Fibroblast of mammary gland (primary cell): ENCODE measurements around the gene ZDHHC14.

Experiments
- DNase-seq: peaks from one replicate; pipeline ENCODE4 v3.0.0-alpha.2; 2010; ENCODE audit warnings: low read depth
- H3K4me3 ChIP-seq: 2 replicates; pipeline ENCODE4 v1.5.1; 2011; ENCODE audit warnings: low read depth, mild to moderate bottlenecking, low read length, moderate library complexity; ENCODE audit not compliant: control insufficient read depth
- CTCF ChIP-seq: conservative IDR thresholded peaks from 2 replicates; pipeline ENCODE4 v1.5.1; 2011; ENCODE audit warnings: low read depth, low read length, inconsistent platforms; ENCODE audit not compliant: control insufficient read depth, insufficient read depth

ZDHHC14 gene

GRCh38 chr6:157500022-157500421 is 119.0 kb downstream of the ZDHHC14 start:
- no peak overlapping the region for H3K4me3 ChIP-seq
- no peak for TF ChIP-seq CTCF
- DNase-seq: no peak

GRCh38 chr6:157503018-157503747 is 122.2 kb downstream of the ZDHHC14 start:
- no peak for TF ChIP-seq CTCF
- DNase-seq: no peak
- H3K4me3 ChIP-seq: no peak overlapping the region

GRCh38 chr6:157505912-157506491 is 125.0 kb downstream of the ZDHHC14 start:
- TF ChIP-seq CTCF: no peak
- DNase-seq: peak; percentile 8
- H3K4me3 ChIP-seq: no peak overlapping the region

DNA sequence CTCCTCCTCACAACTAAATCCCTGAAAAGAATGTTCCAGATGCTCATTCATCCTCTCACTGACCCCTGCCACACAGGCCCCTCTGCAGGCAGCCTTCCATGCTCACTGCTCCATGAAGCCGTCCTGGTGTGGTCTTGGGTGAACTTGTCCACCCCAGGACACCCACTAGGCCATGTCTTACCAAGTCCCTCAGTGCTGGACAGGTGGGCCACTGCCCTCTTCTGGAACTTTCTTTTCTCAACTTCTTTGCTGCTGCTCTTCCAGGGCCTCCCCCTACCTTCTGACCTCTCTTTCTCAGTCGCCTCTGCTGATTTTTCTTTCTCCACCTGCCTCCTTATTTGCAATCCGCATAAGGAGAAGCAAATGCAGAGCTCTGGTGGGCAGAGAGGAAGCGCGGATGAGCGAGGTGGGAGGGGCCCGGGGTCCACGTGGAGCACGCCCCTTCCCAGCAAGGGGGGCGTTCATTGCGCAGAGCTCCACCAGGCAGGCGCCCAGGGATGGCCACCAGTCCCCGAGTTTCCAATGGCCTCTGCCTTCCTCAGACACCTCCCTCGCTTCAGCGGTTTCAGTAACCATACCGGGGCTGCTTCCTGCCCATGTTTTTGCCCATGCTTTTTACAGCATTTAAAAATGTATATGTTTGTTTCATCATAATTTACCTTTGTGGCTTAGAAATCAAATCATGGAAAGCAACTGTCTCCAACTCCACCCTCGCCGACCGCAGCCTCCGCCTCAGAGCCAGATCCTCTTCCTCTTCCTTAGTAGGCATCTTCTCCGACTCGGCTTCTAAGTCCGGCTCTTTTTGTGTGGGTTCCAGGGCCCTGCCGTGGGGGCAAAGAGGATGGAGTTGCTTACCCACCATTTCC is 129.6 kb downstream of the ZDHHC14 start:
- H3K4me3 ChIP-seq: no peak overlapping the region
- no peak for TF ChIP-seq CTCF
- no peak for DNase-seq

DNA sequence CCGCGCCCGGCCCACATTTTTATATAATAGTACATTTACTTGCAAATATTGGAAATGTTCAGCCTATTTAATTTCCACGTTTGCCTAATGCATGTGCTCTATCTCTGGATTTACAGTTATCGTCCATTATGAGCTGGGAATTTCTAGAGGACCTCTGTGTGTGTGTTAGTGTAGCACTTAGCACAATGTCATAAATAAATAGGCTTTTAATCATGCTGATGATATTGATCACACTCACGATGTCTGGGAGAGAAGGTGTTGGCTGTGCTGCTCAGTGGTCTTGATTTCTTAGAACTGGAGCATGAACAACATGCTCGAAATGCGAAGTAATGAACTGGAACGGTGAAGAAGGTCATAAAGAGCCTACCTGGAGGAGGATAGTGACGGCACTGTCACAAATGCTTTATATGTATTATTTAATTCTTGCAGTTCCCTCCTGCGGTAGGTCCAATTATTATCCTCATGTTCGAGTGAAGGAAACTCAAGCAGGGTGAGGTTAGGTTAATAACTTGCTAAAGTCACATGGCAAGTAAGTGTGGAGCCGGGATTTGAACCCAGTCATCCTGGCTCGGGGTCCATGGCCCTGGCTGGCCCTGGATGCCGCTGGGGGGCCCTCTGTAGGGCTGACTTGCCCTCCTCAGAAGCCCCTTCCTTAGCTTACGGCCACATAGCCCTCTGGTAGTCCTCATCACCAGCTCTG is 130.8 kb downstream of the ZDHHC14 start:
- DNase-seq: no peak
- no peak overlapping the region for H3K4me3 ChIP-seq
- TF ChIP-seq CTCF: no peak

DNA sequence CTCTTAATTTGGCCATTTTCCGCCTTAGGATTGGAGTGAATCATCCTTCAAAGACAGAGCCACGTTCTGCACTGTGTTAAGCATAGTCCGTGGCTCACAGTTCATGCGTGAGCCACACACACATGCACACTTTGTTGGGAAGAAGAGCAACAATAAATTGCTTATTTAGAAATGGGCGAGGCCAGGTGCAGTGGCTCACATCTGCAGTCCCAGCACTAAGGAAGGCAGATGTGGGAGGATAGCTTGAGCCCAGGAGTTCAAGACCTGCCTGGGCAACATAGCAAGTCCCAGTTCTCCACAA is 131.3 kb downstream of the ZDHHC14 start:
- DNase-seq: no peak
- no peak for TF ChIP-seq CTCF

More for the DNA sequence above, 131.3 kb downstream of the ZDHHC14 start:
- H3K4me3 ChIP-seq: no peak overlapping the region
